ENCODE data around the gene TRIM41.

- TF ChIP-seq, protein P1, sequence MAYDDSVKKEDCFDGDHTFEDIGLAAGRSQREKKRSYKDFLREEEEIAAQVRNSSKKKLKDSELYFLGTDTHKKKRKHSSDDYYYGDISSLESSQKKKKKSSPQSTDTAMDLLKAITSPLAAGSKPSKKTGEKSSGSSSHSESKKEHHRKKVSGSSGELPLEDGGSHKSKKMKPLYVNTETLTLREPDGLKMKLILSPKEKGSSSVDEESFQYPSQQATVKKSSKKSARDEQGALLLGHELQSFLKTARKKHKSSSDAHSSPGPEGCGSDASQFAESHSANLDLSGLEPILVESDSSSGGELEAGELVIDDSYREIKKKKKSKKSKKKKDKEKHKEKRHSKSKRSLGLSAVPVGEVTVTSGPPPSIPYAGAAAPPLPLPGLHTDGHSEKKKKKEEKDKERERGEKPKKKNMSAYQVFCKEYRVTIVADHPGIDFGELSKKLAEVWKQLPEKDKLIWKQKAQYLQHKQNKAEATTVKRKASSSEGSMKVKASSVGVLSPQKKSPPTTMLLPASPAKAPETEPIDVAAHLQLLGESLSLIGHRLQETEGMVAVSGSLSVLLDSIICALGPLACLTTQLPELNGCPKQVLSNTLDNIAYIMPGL (CRISPR knock-in tag; IDR thresholded peaks at IDR 0.05): no peak
- TF ChIP-seq XRCC5 (IDR thresholded peaks at IDR 0.05; ENCODE audit: low read depth, low read length): no peak
- TF ChIP-seq, protein P2, sequence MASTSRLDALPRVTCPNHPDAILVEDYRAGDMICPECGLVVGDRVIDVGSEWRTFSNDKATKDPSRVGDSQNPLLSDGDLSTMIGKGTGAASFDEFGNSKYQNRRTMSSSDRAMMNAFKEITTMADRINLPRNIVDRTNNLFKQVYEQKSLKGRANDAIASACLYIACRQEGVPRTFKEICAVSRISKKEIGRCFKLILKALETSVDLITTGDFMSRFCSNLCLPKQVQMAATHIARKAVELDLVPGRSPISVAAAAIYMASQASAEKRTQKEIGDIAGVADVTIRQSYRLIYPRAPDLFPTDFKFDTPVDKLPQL (IDR thresholded peaks at IDR 0.05; ENCODE audit: extremely low read depth, insufficient read length): no peak
Observed at GRCh38 chr5:181222630-181223057, 437 bp upstream of the TRIM41 start.

All from K562 (cell line).